Suprapubic skin (tissue), 4 donors: ENCODE results near the gene WWOX. TPM values are rescaled to one million over a fixed set of nuclear protein-coding genes. Genes with fewer than 3 reads are reported as not detected.

Source experiments
- DNase-seq, 2 donors: peaks; one replicate each; pipeline ENCODE4 v3.0.0-alpha.2; 2019; ENCODE audit warnings: low spot score in 2 of 2
- H3K27ac ChIP-seq: fragments of 200-600 bp; sonication (generic); one replicate; pipeline ENCODE4 v1.5.1; 2019
- H3K27me3 ChIP-seq: fragments of 200-600 bp; sonication (generic); one replicate; pipeline ENCODE4 v1.5.1; 2019
- H3K36me3 ChIP-seq: fragments of 200-600 bp; sonication (generic); one replicate; pipeline ENCODE4 v1.5.1; 2019
- H3K4me1 ChIP-seq: fragments of 200-600 bp; sonication (generic); one replicate; pipeline ENCODE4 v1.5.1; 2019
- H3K4me3 ChIP-seq: fragments of 200-600 bp; sonication (generic); one replicate; pipeline ENCODE4 v1.5.1; 2019; ENCODE audit warnings: mild to moderate bottlenecking
- H3K9me3 ChIP-seq: fragments of 200-600 bp; sonication (generic); one replicate; pipeline ENCODE4 v1.5.1; 2019
- EP300 ChIP-seq: sonication (generic); formaldehyde crosslinking; IDR thresholded peaks from one replicate; pipeline ENCODE4 v1.6.1; 2017; ENCODE audit warnings: antibody characterized with exemption
- POLR2A ChIP-seq, 2 donors: fragments of 450-650 bp; IDR thresholded peaks; one replicate each; pipeline ENCODE4 v1.6.1; 2017; ENCODE audit warnings: antibody characterized with exemption in 2 of 2, mild to moderate bottlenecking in 2 of 2, moderate library complexity in 2 of 2
- POLR2AphosphoS5 ChIP-seq, 3 donors: sonication (generic); formaldehyde crosslinking; IDR thresholded peaks; one replicate each; pipeline ENCODE4 v1.6.1; 2017; ENCODE audit warnings: antibody characterized with exemption in 3 of 3
- WGBS: methylation state at CpG from one replicate; pipeline ENCODE4 v1.1.5; 2018; 5-methylcytosine and 5-hydroxymethylcytosine counted together
- total RNA-seq, 4 donors: library from RNA; depleted of rRNA; stranded (reverse); fragments of >200 nt; gene quantifications; one replicate each; pipeline ENCODE4 v1.1.0, GENCODE V29; 2016
- TF ChIP-seq, protein P1 (sequence below), 2 donors: fragments of 200-600 bp in 1 of 2; fragments of 450-650 bp in 1 of 2; sonication (generic) in 1 of 2; IDR thresholded peaks; one replicate each; pipeline ENCODE4 v1.5.1; 2016 to 2019; ENCODE audit warnings: antibody characterized with exemption in 2 of 2, mild to moderate bottlenecking in 1 of 2, moderate library complexity in 1 of 2

Gene WWOX
- total RNA-seq, 4 donors from 2014 or later: 29.6 to 104 (median 47.3) TPM

GRCh38 chr16:78929841-78930240 lies 830.4 kb downstream of the WWOX start:
- no peaks in the 10 kb centered on the region for H3K36me3 ChIP-seq
- TF ChIP-seq, protein P1, sequence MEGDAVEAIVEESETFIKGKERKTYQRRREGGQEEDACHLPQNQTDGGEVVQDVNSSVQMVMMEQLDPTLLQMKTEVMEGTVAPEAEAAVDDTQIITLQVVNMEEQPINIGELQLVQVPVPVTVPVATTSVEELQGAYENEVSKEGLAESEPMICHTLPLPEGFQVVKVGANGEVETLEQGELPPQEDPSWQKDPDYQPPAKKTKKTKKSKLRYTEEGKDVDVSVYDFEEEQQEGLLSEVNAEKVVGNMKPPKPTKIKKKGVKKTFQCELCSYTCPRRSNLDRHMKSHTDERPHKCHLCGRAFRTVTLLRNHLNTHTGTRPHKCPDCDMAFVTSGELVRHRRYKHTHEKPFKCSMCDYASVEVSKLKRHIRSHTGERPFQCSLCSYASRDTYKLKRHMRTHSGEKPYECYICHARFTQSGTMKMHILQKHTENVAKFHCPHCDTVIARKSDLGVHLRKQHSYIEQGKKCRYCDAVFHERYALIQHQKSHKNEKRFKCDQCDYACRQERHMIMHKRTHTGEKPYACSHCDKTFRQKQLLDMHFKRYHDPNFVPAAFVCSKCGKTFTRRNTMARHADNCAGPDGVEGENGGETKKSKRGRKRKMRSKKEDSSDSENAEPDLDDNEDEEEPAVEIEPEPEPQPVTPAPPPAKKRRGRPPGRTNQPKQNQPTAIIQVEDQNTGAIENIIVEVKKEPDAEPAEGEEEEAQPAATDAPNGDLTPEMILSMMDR (IDR thresholded peaks at IDR 0.05): no peak
- TF ChIP-seq EP300 (no peak), POLR2A (IDR thresholded peaks at IDR 0.05) (no peak), POLR2AphosphoS5 (IDR thresholded peaks at IDR 0.05) (no peak)
- no peak overlapping the region for H3K27ac ChIP-seq
- no peak overlapping the region for H3K4me3 ChIP-seq
- DNase-seq: no peak
- H3K4me1 ChIP-seq: peaks cover 7% of the 10 kb centered on the region
- H3K27me3 ChIP-seq: no peaks in the 10 kb centered on the region
- no peaks in the 10 kb centered on the region for H3K9me3 ChIP-seq
- WGBS: 87% methylated on average over 7 of the region's 7 CpGs

GRCh38 chr16:78930561-78930960 lies 831.1 kb downstream of the WWOX start:
- Histone ChIP-seq H3K36me3 (no peaks in the 10 kb centered on the region), H3K4me3 (no peak overlapping the region), H3K27ac (no peak overlapping the region), H3K4me1 (peaks cover 7% of the 10 kb centered on the region), H3K9me3 (no peaks in the 10 kb centered on the region), H3K27me3 (no peaks in the 10 kb centered on the region)
- 90% methylated on average over 4 of the region's 4 CpGs for WGBS
- no peak for DNase-seq
- TF ChIP-seq EP300: no peak
- TF ChIP-seq POLR2A (IDR thresholded peaks at IDR 0.05): no peak
- no peak for TF ChIP-seq POLR2AphosphoS5 (IDR thresholded peaks at IDR 0.05)
- TF ChIP-seq, protein P1 (IDR thresholded peaks at IDR 0.05): no peak

GRCh38 chr16:78931267-78931666 lies 831.8 kb downstream of the WWOX start:
- Histone ChIP-seq H3K4me3 (no peak overlapping the region), H3K27ac (no peak overlapping the region), H3K4me1 (peaks cover 7% of the 10 kb centered on the region), H3K9me3 (no peaks in the 10 kb centered on the region), H3K27me3 (no peaks in the 10 kb centered on the region), H3K36me3 (no peaks in the 10 kb centered on the region)
- TF ChIP-seq EP300: no peak
- TF ChIP-seq POLR2AphosphoS5 (IDR thresholded peaks at IDR 0.05): no peak
- no peak for TF ChIP-seq POLR2A (IDR thresholded peaks at IDR 0.05)
- TF ChIP-seq, protein P1 (IDR thresholded peaks at IDR 0.05): no peak
- WGBS: 93% methylated on average over 2 of the region's 2 CpGs
- DNase-seq: no peak

DNA sequence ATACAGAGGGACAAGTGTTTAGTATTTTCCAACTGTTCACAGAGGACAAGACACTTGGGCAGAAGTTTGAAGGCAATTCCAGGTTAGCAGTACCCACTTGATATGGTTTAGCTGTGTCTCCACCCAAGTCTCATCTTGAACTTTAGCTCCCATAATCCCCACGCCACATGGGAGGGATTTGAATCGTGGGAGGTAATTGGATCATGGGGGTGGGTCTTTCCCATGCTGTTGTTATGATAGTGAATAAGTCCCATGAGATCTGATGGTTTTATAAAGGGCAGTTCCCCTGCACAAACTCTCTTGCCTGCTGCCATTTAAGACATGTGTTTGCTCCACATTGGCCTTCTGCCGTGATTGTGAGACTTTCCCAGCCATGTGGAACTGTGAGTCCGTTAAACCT lies 832.2 kb downstream of the WWOX start:
- Histone ChIP-seq H3K27me3 (no peaks in the 10 kb centered on the region), H3K9me3 (no peaks in the 10 kb centered on the region), H3K27ac (no peak overlapping the region), H3K36me3 (no peaks in the 10 kb centered on the region), H3K4me3 (no peak overlapping the region), H3K4me1 (peaks cover 7% of the 10 kb centered on the region)
- TF ChIP-seq, protein P1 (IDR thresholded peaks at IDR 0.05): no peak
- TF ChIP-seq EP300: no peak
- TF ChIP-seq POLR2AphosphoS5 (IDR thresholded peaks at IDR 0.05): no peak
- TF ChIP-seq POLR2A (IDR thresholded peaks at IDR 0.05): no peak
- 86% methylated on average over 4 of the region's 4 CpGs for WGBS
- no peak for DNase-seq

- WGBS: 91% methylated on average over 9 of the region's 9 CpGs
- no peak for DNase-seq
- H3K27ac ChIP-seq: no peak overlapping the region
Measured at GRCh38 chr16:78932355-78932943, 833.0 kb downstream of the WWOX start.

More at GRCh38 chr16:78932355-78932943, 833.0 kb downstream of the WWOX start:
- Histone ChIP-seq H3K9me3 (no peaks in the 10 kb centered on the region), H3K4me1 (peaks cover under 1% of the 10 kb centered on the region), H3K36me3 (no peaks in the 10 kb centered on the region), H3K27me3 (no peaks in the 10 kb centered on the region), H3K4me3 (no peak overlapping the region)
- TF ChIP-seq POLR2AphosphoS5 (IDR thresholded peaks at IDR 0.05) (no peak), EP300 (no peak), POLR2A (IDR thresholded peaks at IDR 0.05) (no peak)
- TF ChIP-seq, protein P1 (IDR thresholded peaks at IDR 0.05): no peak
